ENCODE measurements around the gene FAIM2.

DNA sequence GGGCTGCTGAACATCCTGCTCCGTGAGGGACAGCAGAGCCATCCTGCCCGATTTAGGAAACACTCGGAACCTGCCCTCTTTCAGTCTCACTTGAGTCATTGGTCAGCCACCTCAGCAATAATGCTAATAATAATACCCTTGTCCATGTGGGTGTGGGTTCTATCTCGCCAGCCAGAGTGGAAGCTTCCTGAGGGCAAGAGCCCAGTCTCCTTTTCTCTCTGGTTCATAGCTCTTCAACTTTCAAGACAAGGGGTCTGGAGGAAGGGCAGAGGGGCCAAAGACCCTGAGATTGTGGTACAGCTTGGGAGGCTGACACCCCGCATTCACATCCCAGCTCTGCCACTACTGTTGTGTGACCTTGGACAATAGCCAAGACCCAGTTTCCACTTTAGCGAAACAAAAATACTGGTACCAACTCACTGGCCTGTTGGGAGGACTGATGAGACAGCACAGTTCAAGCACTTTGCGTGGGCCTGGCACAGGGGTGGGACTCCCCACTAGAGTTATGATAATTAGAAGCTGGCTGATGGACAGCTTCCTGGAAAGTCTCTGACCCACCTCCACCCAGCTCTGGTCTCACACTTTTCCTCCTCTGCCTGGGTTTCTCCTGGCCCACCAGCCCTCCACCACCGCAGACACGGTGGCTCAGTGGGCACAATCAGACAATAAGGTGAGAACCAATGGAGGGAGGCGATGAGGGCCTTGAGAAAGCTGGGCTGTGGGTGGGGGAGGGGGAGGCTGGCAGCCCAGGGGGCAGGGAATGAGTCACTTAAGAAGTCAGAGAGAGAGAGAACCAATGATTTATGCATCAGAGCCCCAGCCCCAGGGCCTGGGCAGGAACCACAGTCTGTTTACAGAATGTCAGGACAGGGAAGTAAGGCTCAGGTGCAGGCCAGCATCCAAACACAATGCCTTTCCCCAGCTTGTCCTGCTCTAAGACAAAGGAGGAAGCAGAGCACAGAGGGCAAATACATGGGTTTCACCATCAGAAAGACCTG is 9.6 kb downstream of the FAIM2 start:
- TF ChIP-seq POLR2AphosphoS5 (IDR thresholded peaks at IDR 0.05; ENCODE audit: low read depth) (no peak), SPI1 (IDR thresholded peaks at IDR 0.05; ENCODE audit: borderline replicate concordance, low read depth) (no peak), GABPA (IDR thresholded peaks at IDR 0.05; ENCODE audit: low read depth) (no peak)
- TF ChIP-seq, protein P1, sequence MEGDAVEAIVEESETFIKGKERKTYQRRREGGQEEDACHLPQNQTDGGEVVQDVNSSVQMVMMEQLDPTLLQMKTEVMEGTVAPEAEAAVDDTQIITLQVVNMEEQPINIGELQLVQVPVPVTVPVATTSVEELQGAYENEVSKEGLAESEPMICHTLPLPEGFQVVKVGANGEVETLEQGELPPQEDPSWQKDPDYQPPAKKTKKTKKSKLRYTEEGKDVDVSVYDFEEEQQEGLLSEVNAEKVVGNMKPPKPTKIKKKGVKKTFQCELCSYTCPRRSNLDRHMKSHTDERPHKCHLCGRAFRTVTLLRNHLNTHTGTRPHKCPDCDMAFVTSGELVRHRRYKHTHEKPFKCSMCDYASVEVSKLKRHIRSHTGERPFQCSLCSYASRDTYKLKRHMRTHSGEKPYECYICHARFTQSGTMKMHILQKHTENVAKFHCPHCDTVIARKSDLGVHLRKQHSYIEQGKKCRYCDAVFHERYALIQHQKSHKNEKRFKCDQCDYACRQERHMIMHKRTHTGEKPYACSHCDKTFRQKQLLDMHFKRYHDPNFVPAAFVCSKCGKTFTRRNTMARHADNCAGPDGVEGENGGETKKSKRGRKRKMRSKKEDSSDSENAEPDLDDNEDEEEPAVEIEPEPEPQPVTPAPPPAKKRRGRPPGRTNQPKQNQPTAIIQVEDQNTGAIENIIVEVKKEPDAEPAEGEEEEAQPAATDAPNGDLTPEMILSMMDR (IDR thresholded peaks at IDR 0.05; ENCODE audit: insufficient read depth, low read length): no peak
- TF ChIP-seq, protein P2, sequence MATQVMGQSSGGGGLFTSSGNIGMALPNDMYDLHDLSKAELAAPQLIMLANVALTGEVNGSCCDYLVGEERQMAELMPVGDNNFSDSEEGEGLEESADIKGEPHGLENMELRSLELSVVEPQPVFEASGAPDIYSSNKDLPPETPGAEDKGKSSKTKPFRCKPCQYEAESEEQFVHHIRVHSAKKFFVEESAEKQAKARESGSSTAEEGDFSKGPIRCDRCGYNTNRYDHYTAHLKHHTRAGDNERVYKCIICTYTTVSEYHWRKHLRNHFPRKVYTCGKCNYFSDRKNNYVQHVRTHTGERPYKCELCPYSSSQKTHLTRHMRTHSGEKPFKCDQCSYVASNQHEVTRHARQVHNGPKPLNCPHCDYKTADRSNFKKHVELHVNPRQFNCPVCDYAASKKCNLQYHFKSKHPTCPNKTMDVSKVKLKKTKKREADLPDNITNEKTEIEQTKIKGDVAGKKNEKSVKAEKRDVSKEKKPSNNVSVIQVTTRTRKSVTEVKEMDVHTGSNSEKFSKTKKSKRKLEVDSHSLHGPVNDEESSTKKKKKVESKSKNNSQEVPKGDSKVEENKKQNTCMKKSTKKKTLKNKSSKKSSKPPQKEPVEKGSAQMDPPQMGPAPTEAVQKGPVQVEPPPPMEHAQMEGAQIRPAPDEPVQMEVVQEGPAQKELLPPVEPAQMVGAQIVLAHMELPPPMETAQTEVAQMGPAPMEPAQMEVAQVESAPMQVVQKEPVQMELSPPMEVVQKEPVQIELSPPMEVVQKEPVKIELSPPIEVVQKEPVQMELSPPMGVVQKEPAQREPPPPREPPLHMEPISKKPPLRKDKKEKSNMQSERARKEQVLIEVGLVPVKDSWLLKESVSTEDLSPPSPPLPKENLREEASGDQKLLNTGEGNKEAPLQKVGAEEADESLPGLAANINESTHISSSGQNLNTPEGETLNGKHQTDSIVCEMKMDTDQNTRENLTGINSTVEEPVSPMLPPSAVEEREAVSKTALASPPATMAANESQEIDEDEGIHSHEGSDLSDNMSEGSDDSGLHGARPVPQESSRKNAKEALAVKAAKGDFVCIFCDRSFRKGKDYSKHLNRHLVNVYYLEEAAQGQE (IDR thresholded peaks at IDR 0.05; ENCODE audit: insufficient replicate concordance, low read depth): no peak
